ENCODE measurements around the gene OTOP3.
"Not testable (repeated sequence)": the region's sequence is repeated elsewhere in the genome, so short reads cannot be mapped to it uniquely, and the experiment has no call there.

The OTOP3 gene

GRCh38 chr17:74935585-74936469, at the start of gene OTOP3:
OTOP3 (plus strand) TSS chr17:74935898; CDS start chr17:74935922, 24 bp downstream.
- no peak for DNase-seq

- DNase-seq = no peak
Measured at GRCh38 chr17:74888469-74888868, 47.2 kb upstream of the OTOP3 start.

GRCh38 chr17:74890554-74890953, 45.1 kb upstream of the OTOP3 start:
- DNase-seq = no peak

- DNase-seq = no peak
Measured at GRCh38 chr17:74892013-74892841, 43.5 kb upstream of the OTOP3 start.

- DNase-seq = no peak
Measured at GRCh38 chr17:74892974-74893911, 42.5 kb upstream of the OTOP3 start, which contains the start of gene FADS6. FADS6 (minus strand) TSS chr17:74893633; CDS start chr17:74893595, 38 bp downstream.

- no peak for DNase-seq
Measured at GRCh38 chr17:74893936-74894671, 41.6 kb upstream of the OTOP3 start.

- DNase-seq = no peak
Measured at GRCh38 chr17:74898376-74898946, 37.2 kb upstream of the OTOP3 start.

- DNase-seq = no peak
Measured at GRCh38 chr17:74900208-74900607, 35.5 kb upstream of the OTOP3 start.

GRCh38 chr17:74901353-74902135, 34.2 kb upstream of the OTOP3 start:
- DNase-seq = no peak

- no peak for DNase-seq
Measured at GRCh38 chr17:74903034-74903433, 32.7 kb upstream of the OTOP3 start.

GRCh38 chr17:74903671-74904070, 32.0 kb upstream of the OTOP3 start:
- DNase-seq = no peak

GRCh38 chr17:74904687-74905409, 30.9 kb upstream of the OTOP3 start:
- DNase-seq = no peak

GRCh38 chr17:74906214-74906793, 29.4 kb upstream of the OTOP3 start:
- not testable (repeated sequence) for DNase-seq

- no peak for DNase-seq
Measured at GRCh38 chr17:74907012-74907411, 28.7 kb upstream of the OTOP3 start.

- DNase-seq = not testable (repeated sequence)
Measured at GRCh38 chr17:74909097-74909496, 26.6 kb upstream of the OTOP3 start.

GRCh38 chr17:74911423-74911822, 24.3 kb upstream of the OTOP3 start:
- DNase-seq = not testable (repeated sequence)

GRCh38 chr17:74916136-74916850, 19.4 kb upstream of the OTOP3 start:
- DNase-seq = no peak

GRCh38 chr17:74916851-74917199, 18.9 kb upstream of the OTOP3 start:
- DNase-seq = no peak

GRCh38 chr17:74917430-74917829, 18.3 kb upstream of the OTOP3 start:
- DNase-seq = no peak

All from activated CD4-positive, CD25-positive, alpha-beta regulatory T cell (primary cell).